ENCODE data around the gene MINDY4.

Gene MINDY4

DNA sequence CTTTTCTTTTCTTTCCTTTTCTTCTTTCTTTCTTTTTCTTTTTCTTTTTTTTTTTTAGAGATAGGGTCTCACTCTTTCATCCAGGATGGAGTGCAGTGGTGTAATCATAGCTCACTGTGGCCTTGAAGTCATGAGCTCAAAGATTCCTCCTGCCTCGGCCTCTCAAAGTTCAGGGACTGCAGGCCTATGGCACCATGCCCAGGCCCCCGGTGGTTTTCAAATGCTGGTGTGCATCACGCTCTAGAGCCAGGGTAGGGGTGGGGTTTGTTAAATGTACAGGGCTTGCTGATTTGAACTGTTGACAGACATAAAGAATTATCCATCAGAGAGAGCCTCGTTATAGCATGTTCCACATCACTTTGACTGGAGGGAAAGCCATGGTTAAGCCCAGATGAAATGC is 5.8 kb downstream of the MINDY4 start:
- FAIRE-seq = no peak

DNA sequence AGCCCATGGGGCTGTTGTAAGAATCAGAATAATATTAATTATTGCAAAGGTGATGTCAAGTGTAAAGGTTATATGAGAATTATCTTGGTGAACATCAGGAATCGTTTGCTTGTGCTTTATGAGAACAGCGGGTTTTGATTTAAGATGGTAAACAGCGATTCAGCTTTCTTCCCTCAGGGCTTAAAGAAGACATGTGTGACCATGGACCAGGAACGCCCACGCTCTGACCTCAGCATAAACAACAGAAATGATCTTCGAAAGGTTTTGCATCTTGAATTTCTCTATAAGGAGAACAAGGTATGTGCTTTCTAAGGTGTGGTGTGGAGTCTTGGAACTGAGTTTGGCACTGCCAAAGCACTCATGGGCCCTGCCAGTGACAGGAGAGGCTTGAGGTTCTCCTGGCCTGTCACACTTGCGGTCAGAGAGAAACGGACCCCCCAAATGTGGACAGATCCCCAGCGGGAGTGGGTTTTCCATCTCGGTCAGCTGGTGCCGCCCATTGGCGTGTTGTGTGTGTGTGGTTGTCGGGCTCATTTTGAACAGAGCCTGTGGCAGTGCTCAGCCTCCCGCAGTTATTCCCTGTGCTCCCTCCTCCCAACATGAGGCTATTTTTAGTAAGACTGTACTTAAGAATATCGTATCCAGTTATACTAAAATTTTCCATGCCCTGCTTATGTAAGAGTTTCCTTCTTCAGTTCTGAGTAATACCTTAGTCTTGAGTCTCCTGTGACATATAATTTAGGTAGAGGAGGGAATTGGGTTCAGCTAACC is 7.2 kb downstream of the MINDY4 start:
- no peak for FAIRE-seq

GRCh38 chr7:30779574-30779973 is 8.4 kb downstream of the MINDY4 start:
- no peak for FAIRE-seq

- no peak for FAIRE-seq
These were observed 9.7 kb downstream of the MINDY4 start for GRCh38 chr7:30780941-30781340.

GRCh38 chr7:30782690-30783089 is 11.5 kb downstream of the MINDY4 start:
- FAIRE-seq = no peak

GRCh38 chr7:30785786-30786185 is 14.6 kb downstream of the MINDY4 start:
- no peak for FAIRE-seq

DNA sequence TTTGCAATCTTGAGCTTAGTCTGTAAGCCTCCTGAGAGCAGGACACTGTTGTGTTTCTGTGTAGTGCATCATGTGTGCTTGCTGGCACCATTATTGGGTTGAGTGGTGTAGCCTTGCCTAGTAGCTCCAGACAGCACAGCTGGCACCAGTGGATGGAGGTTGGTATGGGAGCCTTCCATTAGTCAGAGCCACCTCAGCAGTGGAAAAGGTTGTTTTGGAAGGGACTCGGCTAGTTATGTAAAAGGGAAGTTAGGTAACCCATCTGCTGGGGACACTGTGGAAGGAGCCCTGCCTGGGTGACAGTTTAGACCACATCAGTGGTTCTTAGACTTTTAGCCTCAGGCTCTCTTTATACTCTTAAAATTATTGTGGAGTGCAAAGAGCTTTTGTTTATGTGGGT is 16.3 kb downstream of the MINDY4 start:
- FAIRE-seq = no peak

DNA sequence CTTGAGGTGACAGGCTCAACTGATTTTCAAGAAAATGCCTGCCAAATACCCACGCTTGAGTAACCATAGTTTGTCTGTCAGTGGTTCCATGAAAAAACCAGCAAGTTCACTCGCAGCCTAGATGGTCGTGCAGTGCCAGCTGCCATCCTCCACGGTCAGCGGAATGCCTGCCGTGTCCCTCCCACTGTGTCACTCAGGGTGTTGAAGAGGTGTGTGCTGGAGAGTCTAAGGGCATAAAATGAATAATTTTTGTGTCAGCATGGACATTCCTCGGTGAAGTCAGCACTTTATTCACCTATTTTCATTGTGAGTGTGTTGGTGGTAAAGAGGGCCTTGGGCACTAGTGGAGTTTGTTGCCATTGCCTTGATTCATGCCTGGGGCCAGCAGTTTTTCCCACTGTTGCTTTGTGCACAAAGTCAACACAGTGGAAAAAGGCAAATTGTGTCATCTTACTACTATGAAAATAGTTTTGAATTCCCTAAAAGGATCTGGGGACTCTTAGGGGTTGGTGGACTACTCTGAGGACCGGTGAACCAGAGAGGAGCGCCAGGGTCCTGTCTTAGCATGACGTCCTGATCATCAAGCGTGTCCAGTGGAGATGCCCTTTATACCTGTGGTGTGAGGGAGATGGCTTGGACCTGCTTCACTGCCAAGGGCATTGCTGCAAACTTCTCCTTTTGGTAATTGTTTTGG is 17.6 kb downstream of the MINDY4 start:
- no peak for FAIRE-seq

- no peak for FAIRE-seq
These were observed 18.1 kb downstream of the MINDY4 start for GRCh38 chr7:30789334-30789711.

DNA sequence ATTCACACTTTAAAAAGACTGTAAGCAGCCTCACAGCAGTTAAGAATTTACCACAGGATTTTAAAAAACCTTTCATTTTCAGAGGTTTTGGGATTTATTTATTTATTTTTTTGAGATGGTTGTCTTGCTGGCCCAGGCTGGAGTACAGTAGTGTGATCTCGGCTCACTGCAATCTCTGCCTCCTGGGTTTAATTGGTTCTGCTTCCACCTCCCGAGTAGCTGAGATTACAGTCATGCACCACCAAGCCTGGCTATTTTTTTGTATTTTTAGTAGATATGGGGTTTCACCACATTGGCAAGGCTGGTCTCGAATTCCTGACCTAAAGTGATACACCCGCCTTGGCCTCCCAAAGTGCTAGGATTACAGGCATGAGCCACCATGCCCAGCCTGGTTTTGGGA is 19.1 kb downstream of the MINDY4 start:
- no peak for FAIRE-seq

DNA sequence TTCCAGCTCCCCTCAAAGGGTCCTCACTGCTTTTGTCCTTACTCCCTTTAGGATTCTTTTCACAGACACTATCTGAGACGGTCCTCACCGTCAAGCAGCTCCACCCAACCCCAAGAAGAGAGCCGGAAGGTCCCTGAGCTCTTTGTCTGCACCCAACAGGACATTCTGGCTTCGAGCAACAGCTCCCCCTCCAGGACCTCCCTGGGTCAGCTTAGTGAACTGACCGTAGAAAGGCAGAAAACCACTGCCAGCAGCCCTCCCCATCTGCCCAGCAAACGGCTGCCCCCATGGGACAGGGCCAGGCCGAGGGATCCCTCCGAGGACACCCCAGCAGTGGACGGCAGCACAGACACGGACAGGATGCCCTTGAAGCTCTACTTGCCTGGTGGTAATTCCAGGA is 19.9 kb downstream of the MINDY4 start:
- no peak for FAIRE-seq

DNA sequence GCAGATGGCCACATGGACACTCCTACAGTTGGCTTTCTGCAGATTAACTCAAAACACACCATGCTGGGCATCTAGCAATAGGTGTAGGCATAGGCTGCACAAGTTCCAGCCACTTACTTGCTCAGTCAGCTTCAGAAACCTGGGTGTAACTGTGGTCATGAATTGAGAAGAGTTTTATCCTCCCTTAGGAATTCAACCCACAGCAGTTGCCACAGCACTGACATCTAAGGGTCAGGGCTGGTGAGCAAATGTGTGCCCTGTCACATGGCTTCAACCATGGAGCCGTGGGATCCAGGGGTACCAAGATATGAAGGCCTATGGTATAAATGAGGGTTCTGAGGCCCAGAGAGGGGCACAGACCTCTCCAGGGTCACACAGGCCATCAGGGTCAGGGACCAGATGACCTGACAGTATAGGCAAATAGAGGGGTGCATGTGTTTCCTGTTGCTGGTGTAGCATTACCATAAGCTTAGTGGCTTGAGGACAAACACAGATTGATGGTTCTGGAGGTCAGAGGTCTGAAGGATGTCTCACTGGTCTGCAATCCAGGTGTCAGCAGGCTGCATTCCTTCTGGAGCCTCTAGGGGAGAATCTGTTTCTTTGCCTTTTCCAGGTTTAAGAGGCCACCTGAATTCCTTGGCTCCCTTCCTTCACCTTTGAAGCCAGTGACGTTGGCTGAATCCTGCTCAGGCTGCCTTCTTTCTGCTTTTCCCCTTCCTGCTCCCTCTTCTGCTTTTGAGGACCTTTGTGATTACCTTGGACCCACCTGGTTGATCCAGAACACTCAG is 24.1 kb downstream of the MINDY4 start:
- FAIRE-seq = no peak

DNA sequence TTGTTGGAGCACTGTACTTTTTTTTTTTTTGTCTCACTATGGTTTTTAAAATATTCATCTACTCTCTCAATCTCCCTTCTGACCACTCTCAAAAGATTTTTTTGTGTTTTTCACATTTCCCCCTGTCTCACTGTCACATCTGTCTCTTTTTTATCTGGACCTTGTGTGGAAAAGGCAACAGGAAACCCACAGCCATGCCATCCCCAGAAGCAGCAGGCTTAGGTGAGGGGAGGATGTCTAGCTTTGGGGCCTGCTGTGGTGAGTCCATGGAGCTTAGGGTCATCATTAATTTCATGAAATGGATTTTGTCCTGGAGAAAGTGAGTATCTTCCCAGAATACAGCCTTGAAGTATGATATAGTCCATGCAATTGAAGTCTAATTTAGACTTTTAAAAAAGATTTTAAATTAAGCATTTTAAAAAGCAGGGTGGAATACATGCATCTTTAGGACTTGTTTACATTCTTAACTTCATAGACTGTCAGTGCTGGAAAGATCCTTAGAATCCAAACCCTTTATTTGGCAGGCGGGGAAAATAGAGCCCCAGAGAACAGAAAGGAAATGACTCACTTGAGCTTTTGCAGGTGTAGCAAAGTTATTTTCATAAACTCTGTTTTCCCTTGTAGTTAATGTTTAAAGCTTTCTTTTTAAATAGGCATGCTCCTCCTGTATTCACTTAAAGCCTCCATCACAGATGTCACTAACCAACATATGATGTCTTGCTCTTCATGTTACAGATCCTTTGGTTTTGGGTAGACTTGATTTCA is 25.1 kb downstream of the MINDY4 start:
- no peak for FAIRE-seq

GRCh38 chr7:30797176-30798040 is 26.2 kb downstream of the MINDY4 start:
- no peak for FAIRE-seq

GRCh38 chr7:30799206-30799975 is 28.2 kb downstream of the MINDY4 start:
- FAIRE-seq = no peak

- no peak for FAIRE-seq
These were observed 28.9 kb downstream of the MINDY4 start for GRCh38 chr7:30799976-30800661.

- FAIRE-seq = peak; percentile 74
These were observed 29.6 kb downstream of the MINDY4 start for GRCh38 chr7:30800785-30801252.

DNA sequence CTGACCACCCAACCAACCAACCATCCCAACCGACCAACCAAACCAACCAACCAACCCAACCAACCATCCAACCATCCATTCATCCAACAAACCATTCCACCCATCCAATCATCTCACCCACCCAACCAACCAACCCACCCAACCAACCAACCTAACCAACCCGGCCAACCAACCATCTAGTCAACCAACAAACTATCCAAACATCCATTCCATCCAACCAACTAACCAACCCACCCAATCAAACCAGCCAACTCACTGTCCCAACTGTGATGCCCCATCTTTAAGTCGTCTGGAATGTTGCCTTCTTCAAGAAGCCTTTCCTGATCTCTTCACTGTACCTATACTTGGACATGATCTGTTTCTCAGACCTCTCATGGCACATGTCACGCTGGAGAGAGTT is 31.6 kb downstream of the MINDY4 start:
- no peak for FAIRE-seq

DNA sequence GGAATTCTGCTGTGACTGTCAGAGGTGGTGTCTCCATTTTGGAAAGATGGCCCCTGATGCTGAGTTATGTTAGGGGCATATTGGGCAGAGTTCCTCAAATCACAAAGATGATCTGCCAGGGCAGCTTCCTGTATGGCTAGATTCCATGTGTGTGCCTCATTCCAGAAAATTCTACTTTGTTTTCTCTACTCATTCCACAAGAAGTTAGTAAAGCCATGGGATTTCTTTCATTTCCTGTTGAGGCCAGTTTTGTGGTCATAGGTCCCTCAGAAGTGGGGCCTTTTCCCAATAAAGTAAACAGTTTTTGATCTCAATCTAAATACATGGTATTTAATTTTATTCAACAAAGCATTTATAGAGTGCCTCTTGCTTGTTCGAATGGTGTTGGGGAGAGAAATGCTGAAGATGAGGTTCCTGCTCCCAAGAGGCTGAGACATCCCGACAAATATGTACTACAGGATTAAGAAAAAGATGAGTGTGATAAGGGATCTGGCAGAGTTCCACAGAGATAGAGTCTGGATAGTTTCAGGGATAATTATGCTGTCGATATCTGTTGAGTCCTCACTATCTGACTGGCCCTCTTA is 33.0 kb downstream of the MINDY4 start:
- no peak for FAIRE-seq

DNA sequence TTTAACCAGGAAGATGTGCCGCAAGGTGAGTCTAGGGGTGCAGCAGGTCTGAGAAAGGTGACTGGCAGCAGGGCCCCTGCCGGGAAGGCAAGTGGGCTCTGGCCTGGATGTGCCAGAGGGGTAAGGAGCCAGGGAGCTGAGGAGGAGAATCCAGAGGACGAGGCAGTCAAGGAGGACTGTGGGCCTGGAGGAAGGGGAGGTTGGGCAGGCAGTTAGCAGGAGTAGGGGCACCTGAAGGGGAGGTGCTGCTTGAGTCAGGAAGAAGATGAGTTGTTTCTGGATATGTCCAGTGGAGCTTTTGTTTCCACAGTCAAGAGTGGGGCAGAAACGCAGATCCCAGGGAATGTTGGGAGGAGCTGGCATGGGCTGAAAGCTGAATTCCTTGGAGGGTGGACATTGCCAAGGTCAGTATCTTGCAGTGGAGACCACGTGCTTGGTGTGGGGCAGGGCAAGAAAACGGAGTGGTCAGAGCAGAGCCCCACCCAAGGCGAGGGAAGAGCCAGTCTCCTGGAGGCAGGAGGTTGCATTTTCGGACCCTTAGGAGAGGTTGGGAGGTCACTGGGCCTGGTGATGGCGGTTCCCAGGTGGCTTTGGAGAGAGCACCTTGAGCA is 34.0 kb downstream of the MINDY4 start:
- FAIRE-seq = no peak

Measured in G401.6 (cell line).